Chondrocyte (in vitro differentiated cells): ENCODE data around the gene EPB41L4A. TPM values are rescaled to one million over a fixed set of nuclear protein-coding genes. Genes with fewer than 3 reads are reported as not detected.
"Not testable (repeated sequence)": the region's sequence is repeated elsewhere in the genome, so short reads cannot be mapped to it uniquely, and the experiment has no call there.

ENCODE experiments used
- DNase-seq: peaks from one replicate; pipeline ENCODE4 v3.0.0; 2021; ENCODE audit warnings: mixed read lengths, low spot score
- H3K27ac Mint-ChIP-seq: one replicate; pipeline ENCODE4 v1.8.0; 2021; ENCODE audit warnings: mild to moderate bottlenecking, moderate library complexity, mixed read lengths; ENCODE audit not compliant: unreplicated experiment
- H3K27me3 Mint-ChIP-seq: 2 replicates; pipeline ENCODE4 v1.8.0; 2021; ENCODE audit warnings: low read depth, mixed read lengths
- H3K36me3 Mint-ChIP-seq: 2 replicates; pipeline ENCODE4 v1.8.0; 2021; ENCODE audit warnings: low read depth, mixed read lengths
- H3K4me1 Mint-ChIP-seq: 2 replicates; pipeline ENCODE4 v1.8.0; 2021; ENCODE audit warnings: low read depth, mild to moderate bottlenecking, mixed read lengths
- H3K4me3 Mint-ChIP-seq: one replicate; pipeline ENCODE4 v1.8.0; 2021; ENCODE audit warnings: mild to moderate bottlenecking, moderate library complexity, mixed read lengths; ENCODE audit not compliant: unreplicated experiment
- H3K9me3 Mint-ChIP-seq: 2 replicates; pipeline ENCODE4 v1.8.0; 2021; ENCODE audit warnings: low read depth, mixed read lengths
- CTCF ChIP-seq: fragments of 200-600 bp; sonication (generic); IDR thresholded peaks from 2 replicates; pipeline ENCODE4 v1.5.0; 2021; ENCODE audit warnings: antibody characterized with exemption, mild to moderate bottlenecking, moderate library complexity
- total RNA-seq: library from RNA; stranded (reverse); gene quantifications from 3 replicates; pipeline ENCODE4 v1.2.1, GENCODE V29; 2021

The EPB41L4A gene
- total RNA-seq, 1 donor from 2014 or later, result 3.9 TPM

DNA sequence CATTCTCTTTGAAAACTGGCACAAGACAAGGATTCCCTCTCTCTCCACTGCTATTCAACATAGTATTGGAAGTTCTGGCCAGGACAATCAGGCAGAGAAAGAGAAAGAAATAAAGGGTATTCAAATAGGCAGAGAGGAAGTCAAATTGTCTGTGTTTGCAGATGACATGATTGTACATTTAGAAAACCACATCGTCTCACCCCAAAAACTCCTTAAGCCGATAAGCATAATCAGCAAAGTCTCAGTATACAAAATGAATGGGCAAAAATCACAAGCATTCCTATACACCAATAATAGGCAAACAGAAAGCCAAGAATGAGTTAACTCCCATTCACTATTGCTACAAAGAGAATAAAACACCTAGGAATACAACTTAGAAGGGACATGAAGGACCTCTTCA, 21.0 kb upstream of the EPB41L4A start:
- DNase-seq, result no peak
- Mint-ChIP-seq H3K27ac (no peak overlapping the region), H3K4me1 (no peaks in the 10 kb centered on the region), H3K4me3 (no peak overlapping the region), H3K27me3 (peaks cover 16% of the 10 kb centered on the region), H3K36me3 (peaks cover 5% of the 10 kb centered on the region), H3K9me3 (peaks cover 24% of the 10 kb centered on the region)
- no peak for TF ChIP-seq CTCF

DNA sequence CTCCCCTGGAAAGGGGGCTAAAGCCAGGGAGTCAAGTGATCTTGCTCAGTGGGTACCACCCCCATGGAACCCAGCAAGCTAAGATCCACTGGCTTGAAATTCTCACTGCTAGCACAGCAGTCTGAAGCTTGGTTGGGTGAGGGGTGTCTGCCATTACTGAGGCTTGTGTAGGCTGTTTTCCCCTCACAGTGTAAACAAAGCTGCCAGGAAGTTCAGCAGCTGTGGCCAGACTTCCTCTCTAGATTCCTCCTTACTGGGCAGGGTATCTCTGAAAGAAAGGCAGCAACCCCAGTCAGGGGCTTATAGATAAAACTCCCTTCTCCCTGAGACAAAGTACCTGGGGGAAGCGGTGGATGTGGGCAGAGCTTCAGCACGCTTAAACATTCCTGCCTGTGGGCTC, 17.1 kb upstream of the EPB41L4A start:
- DNase-seq, result no peak
- H3K27ac Mint-ChIP-seq, result no peak overlapping the region
- peaks cover 5% of the 10 kb centered on the region for H3K36me3 Mint-ChIP-seq
- H3K4me1 Mint-ChIP-seq, result no peaks in the 10 kb centered on the region
- peaks cover 24% of the 10 kb centered on the region for H3K9me3 Mint-ChIP-seq
- H3K27me3 Mint-ChIP-seq, result peaks cover 16% of the 10 kb centered on the region
- no peak for TF ChIP-seq CTCF
- H3K4me3 Mint-ChIP-seq, result no peak overlapping the region

DNA sequence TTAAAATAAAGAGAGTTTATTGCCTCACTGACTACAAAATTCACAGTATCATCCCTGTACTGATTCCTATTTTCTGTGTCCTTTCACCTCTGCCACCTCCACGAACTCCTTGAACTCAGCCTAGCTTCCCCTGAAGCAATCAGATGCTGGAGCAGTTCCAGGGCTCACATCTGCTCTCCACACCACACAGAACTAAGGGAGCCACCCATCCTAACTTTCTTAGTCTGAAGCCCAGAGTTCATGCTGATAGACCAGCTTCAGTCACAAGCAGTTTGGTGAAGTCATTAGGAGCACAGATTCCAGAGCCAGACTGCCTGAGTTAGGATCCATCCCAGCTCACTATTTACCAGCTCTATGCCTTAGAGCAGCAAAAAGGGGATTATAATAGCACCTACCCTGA, 15.6 kb upstream of the EPB41L4A start:
- H3K4me3 Mint-ChIP-seq, result no peak overlapping the region
- no peak for DNase-seq
- H3K36me3 Mint-ChIP-seq, result peaks cover 2% of the 10 kb centered on the region

DNA sequence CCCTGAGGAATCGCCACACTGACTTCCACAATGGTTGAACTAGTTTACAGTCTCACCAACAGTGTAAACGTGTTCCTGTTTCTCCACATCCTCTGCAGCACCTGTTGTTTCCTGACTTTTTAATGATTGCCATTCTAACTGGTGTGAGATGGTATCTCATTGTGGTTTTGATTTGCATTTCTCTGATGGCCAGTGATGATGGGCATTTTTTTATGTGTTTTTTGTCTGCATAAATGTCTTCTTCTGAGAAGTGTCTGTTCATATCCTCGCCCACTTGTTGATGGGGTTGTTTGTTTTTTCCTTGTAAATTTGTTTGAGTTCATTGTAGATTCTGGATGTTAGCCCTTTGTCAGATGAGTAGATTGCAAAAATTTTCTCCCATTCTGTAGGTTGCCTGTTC, 7.1 kb upstream of the EPB41L4A start:
- not testable (repeated sequence) for H3K4me3 Mint-ChIP-seq, H3K36me3 Mint-ChIP-seq, H3K4me1 Mint-ChIP-seq, DNase-seq, H3K27ac Mint-ChIP-seq, H3K9me3 Mint-ChIP-seq
- peaks cover 19% of the 10 kb centered on the region for H3K27me3 Mint-ChIP-seq

More for the DNA sequence above, 15.6 kb upstream of the EPB41L4A start:
- Mint-ChIP-seq H3K4me1 (no peaks in the 10 kb centered on the region), H3K27me3 (peaks cover 16% of the 10 kb centered on the region), H3K9me3 (peaks cover 16% of the 10 kb centered on the region), H3K27ac (no peak overlapping the region)
- no peak for TF ChIP-seq CTCF

- TF ChIP-seq CTCF, result peak; percentile 94
- H3K4me3 Mint-ChIP-seq, result peak overlapping the region; percentile 74
- no peaks in the 10 kb centered on the region for H3K36me3 Mint-ChIP-seq
- no peak overlapping the region for H3K27ac Mint-ChIP-seq
- peaks cover 12% of the 10 kb centered on the region for H3K4me1 Mint-ChIP-seq
- H3K9me3 Mint-ChIP-seq, result no peaks in the 10 kb centered on the region
- peaks cover 25% of the 10 kb centered on the region for H3K27me3 Mint-ChIP-seq
- DNase-seq, result no peak
Observed at GRCh38 chr5:112419986-112420864, 1.1 kb upstream of the EPB41L4A start.
